A204.1 (cell line): ENCODE results near the gene TTLL11.

Experiments
- FAIRE-seq: peaks from 2 replicates; lab custom pipeline; 2012; peaks lifted over from hg19 to GRCh38; lab: Jason Lieb, UNC

TTLL11 gene

GRCh38 chr9:122110100-122110833 is 17.2 kb upstream of the TTLL11 start:
- no peak for FAIRE-seq

- FAIRE-seq, result no peak
Observed at GRCh38 chr9:122109035-122109813, 16.1 kb upstream of the TTLL11 start.

- no peak for FAIRE-seq
Observed at GRCh38 chr9:122107291-122107805, 14.2 kb upstream of the TTLL11 start.

GRCh38 chr9:122106576-122106975 is 13.5 kb upstream of the TTLL11 start:
- no peak for FAIRE-seq

GRCh38 chr9:122103985-122104384 is 10.9 kb upstream of the TTLL11 start:
- no peak for FAIRE-seq

GRCh38 chr9:122102156-122102555 is 9.0 kb upstream of the TTLL11 start:
- no peak for FAIRE-seq

- no peak for FAIRE-seq
Observed at GRCh38 chr9:122100756-122101155, 7.6 kb upstream of the TTLL11 start.

- no peak for FAIRE-seq
Observed at GRCh38 chr9:122099271-122099869, 6.3 kb upstream of the TTLL11 start.

- no peak for FAIRE-seq
Observed at GRCh38 chr9:122097679-122098315, 4.7 kb upstream of the TTLL11 start.

- FAIRE-seq, result no peak
Observed at GRCh38 chr9:122096620-122097415, 3.7 kb upstream of the TTLL11 start.

GRCh38 chr9:122095010-122095767 is 2.1 kb upstream of the TTLL11 start:
- no peak for FAIRE-seq

GRCh38 chr9:122091682-122092592 is 1.2 kb downstream of the TTLL11 start:
- FAIRE-seq, result no peak

GRCh38 chr9:122090981-122091380 is 2.1 kb downstream of the TTLL11 start:
- FAIRE-seq, result no peak

GRCh38 chr9:122090287-122090883 is 2.7 kb downstream of the TTLL11 start:
- no peak for FAIRE-seq

GRCh38 chr9:122088880-122089706 is 4.0 kb downstream of the TTLL11 start:
- no peak for FAIRE-seq

GRCh38 chr9:122087406-122088200 is 5.5 kb downstream of the TTLL11 start:
- no peak for FAIRE-seq

- FAIRE-seq, result no peak
Observed at GRCh38 chr9:122086873-122087272, 6.2 kb downstream of the TTLL11 start.

- no peak for FAIRE-seq
Observed at GRCh38 chr9:122085260-122085659, 7.8 kb downstream of the TTLL11 start.
